ENCODE measurements around the gene NFIA. TPM values are rescaled to one million over a fixed set of nuclear protein-coding genes. Genes with fewer than 3 reads are reported as not detected.

Gene NFIA
- total and polyA plus RNA-seq, 9 of the 15 experiments (the other 6 are each of a cell fraction or from before 2014, with no cell fraction given), result 5.3 to 24.9 (median 9.8) TPM

GRCh38 chr1:61124696-61125095 lies 42.3 kb downstream of the NFIA start:
- Histone ChIP-seq H3K4me1 (replicated peaks in 1 of 2; ENCODE audit: control insufficient read depth in 2 of 2, insufficient read depth in 2 of 2, low read length in 2 of 2) (peaks cover 0 to 31% of the 10 kb centered on the region in 2 experiments; a peak in 3 of 5 replicates), H3K36me3 (ENCODE audit: control insufficient read depth, insufficient read depth, low read length) (peaks cover 4% of the 10 kb centered on the region; the same call in 1 of the 3 replicates), H3K9ac (ENCODE audit: insufficient read depth in 1 of 2, low read depth in 2 of 2, low read length in 2 of 2) (peak overlapping the region in 1 of 2 experiments; percentile 10; a peak in 1 of 4 replicates), H2AFZ (ENCODE audit: low read depth, low read length) (no peak overlapping the region), H3K9me3 (replicated peaks; ENCODE audit: control insufficient read depth, insufficient read depth, low read depth, low read length) (no peaks in the 10 kb centered on the region), H4K20me1 (replicated peaks; ENCODE audit: control insufficient read depth, insufficient read depth, low read length) (no peaks in the 10 kb centered on the region), H3K27ac (ENCODE audit: extremely low read depth, low read depth, low read length) (no peak overlapping the region), H3K4me3 (no peak overlapping the region), H3K4me2 (ENCODE audit: insufficient read depth, low read length) (no peak overlapping the region), H3K79me2 (ENCODE audit: control insufficient read depth, insufficient read depth, low read length) (peaks cover 73% of the 10 kb centered on the region), H3K27me3 (ENCODE audit: control insufficient read depth in 2 of 2, insufficient read depth in 2 of 2, low read length in 2 of 2) (no peaks in the 10 kb centered on the region), H3K9me1 (ENCODE audit: control insufficient read depth, insufficient read depth, low read length) (no peaks in the 10 kb centered on the region)
- FAIRE-seq (no peak), DNase-seq (ENCODE audit: extremely low read depth in 1 of 4, low spot score in 3 of 4) (no peak), ATAC-seq (peak; percentile 31; the same call in 2 of the 3 replicates)
- ChIA-PET POLR2A (interaction anchor here (2.1 to 2.3 kb wide), 2 partner anchors 9 to 15 kb away, joined by 7 to 9 read pairs; no protein-coding TSS in a partner anchor), CTCF (ENCODE audit: low intra/inter-chr PET ratio) (no interaction called here)
- TF ChIP-seq THRB (CRISPR knock-in tag; conservative IDR thresholded peaks at IDR 0.05) (no peak), MEF2D (tag; conservative IDR thresholded peaks at IDR 0.05; ENCODE audit: low read depth) (no peak), FOXA3 (CRISPR knock-in tag; conservative IDR thresholded peaks at IDR 0.05 in 1 of 2, IDR thresholded peaks at IDR 0.05 in 1 of 2) (no peak), ZNF324 (CRISPR knock-in tag; IDR thresholded peaks at IDR 0.05) (no peak), FOS (IDR thresholded peaks at IDR 0.05; ENCODE audit: extremely low read depth, insufficient read length) (no peak), YY1 (IDR thresholded peaks at IDR 0.05; ENCODE audit: borderline replicate concordance in 1 of 3, control insufficient read depth in 1 of 3, extremely low read depth in 1 of 3, insufficient read depth in 3 of 3, insufficient read length in 1 of 3, insufficient replicate concordance in 2 of 3, low read depth in 1 of 3, low read length in 2 of 3) (peak in 1 of 3 experiments; percentile 70), SRSF3 (IDR thresholded peaks at IDR 0.05; ENCODE audit: insufficient read depth, low read length) (no peak), ZBTB49 (CRISPR knock-in tag; IDR thresholded peaks at IDR 0.05; ENCODE audit: borderline replicate concordance) (no peak), CBFB (CRISPR knock-in tag; IDR thresholded peaks at IDR 0.05) (no peak)
- WGBS (ENCODE audit: insufficient coverage, low coverage, missing lambda C conversion rate), result 62% methylated on average over 3 of the region's 3 CpGs
- in situ Hi-C loops (cut with MboI) (no loop called here), intact Hi-C loops (cut with micrococcal nuclease) (no loop called here)
- BruUV-seq (replicated peaks), result no TSS peak
